K562 (cell line): ENCODE results near the gene CERS6. TPM values are rescaled to one million over a fixed set of nuclear protein-coding genes. Genes with fewer than 3 reads are reported as not detected.

Experiments
- ATF7 ChIP-seq: fragments of 450-650 bp; IDR thresholded peaks from 2 replicates; pipeline ENCODE4 v1.7.1; 2014; ENCODE audit warnings: mild to moderate bottlenecking, moderate library complexity
- MAFF ChIP-seq: IDR thresholded peaks from 2 replicates; pipeline ENCODE4 v1.6.1; 2012; ENCODE audit warnings: low read length, improper control_type of control experiment
- MEIS2 ChIP-seq: fragments of 450-650 bp; IDR thresholded peaks from 2 replicates; pipeline ENCODE4 v1.6.1; 2014; ENCODE audit warnings: mild to moderate bottlenecking; ENCODE audit not compliant: partially characterized antibody
- MYBL2 ChIP-seq, 2 experiments: fragments of 450-650 bp in 1 of 2; sonication (generic) in 1 of 2; formaldehyde crosslinking in 1 of 2; IDR thresholded peaks; 2 replicates each; pipeline versions ENCODE4 v1.6.1 to v1.8.1; 2017 to 2022; ENCODE audit warnings: borderline replicate concordance in 1 of 2, inconsistent platforms in 1 of 2, low read depth in 1 of 2, mild to moderate bottlenecking in 1 of 2, missing genetic modification reagents in 1 of 2, moderate library complexity in 1 of 2
- NR4A1 ChIP-seq, 2 experiments: fragments of 250-450 bp in 1 of 2; fragments of 450-650 bp in 1 of 2; sonication (Bioruptor Pico) in 1 of 2; IDR thresholded peaks; 2 replicates each; pipeline versions ENCODE4 v1.4.0 to v1.6.1; 2016 to 2020; ENCODE audit warnings: mild to moderate bottlenecking in 2 of 2, missing compliant biosample characterization in 1 of 2, missing genetic modification characterization in 1 of 2, moderate library complexity in 1 of 2
- RBM17 ChIP-seq: fragments of 200-400 bp; formaldehyde crosslinking; IDR thresholded peaks from 2 replicates; pipeline ENCODE4 v1.6.1; 2017; ENCODE audit warnings: low read depth, mild to moderate bottlenecking, low read length, borderline replicate concordance
- STAT5B ChIP-seq: fragments of 250-450 bp; sonication (Bioruptor Pico); IDR thresholded peaks from 2 replicates; pipeline ENCODE4 v1.8.0; 2021; ENCODE audit warnings: mild to moderate bottlenecking, inconsistent platforms
- TCF3 ChIP-seq: sonication (generic); formaldehyde crosslinking; IDR thresholded peaks from 2 replicates; pipeline ENCODE4 v1.4.0; 2020; ENCODE audit warnings: mild to moderate bottlenecking, missing genetic modification reagents
- TCF7 ChIP-seq: sonication (generic); IDR thresholded peaks from 2 replicates; pipeline ENCODE4 v1.6.1; 2016; ENCODE audit warnings: antibody characterized with exemption, borderline replicate concordance
- ZNF586 ChIP-seq: fragments of 450-650 bp; formaldehyde crosslinking; conservative IDR thresholded peaks from 2 replicates; pipeline ENCODE4 v1.4.0; 2020; ENCODE audit warnings: mild to moderate bottlenecking, moderate library complexity
- polyA plus RNA-seq, 8 experiments: library from polyadenylated mRNA; depleted of rRNA in 4 of 8; stranded (reverse) in 5 of 8; unstranded in 3 of 8; fragments of >200 nt; fragmentation: Nextera tagmentation in 2 of 8; fragmentation: Illumina TruSeq in 1 of 8; extraction: Ambion mirVana in 2 of 8; extraction: Trizol in 1 of 8; gene quantifications; 2 replicates each; pipeline versions ENCODE4 v1.2.1 to v1.2.3, GENCODE V29; 2011 to 2014; ENCODE audit warnings: inconsistent platforms in 1 of 8, missing spikeins in 1 of 8
- total RNA-seq, 7 experiments: library from RNA; depleted of rRNA in 6 of 7; stranded (reverse); fragments of >200 nt in 6 of 7; fragmentation: Illumina TruSeq in 2 of 7; extraction: Trizol in 2 of 7; gene quantifications; 2 replicates each; pipeline versions ENCODE4 v1.2.1 to v1.2.3, GENCODE V29; 2011 to 2021; ENCODE audit warnings: low replicate concordance in 1 of 7
- TF ChIP-seq, protein P1 (sequence below): sonication (generic); formaldehyde crosslinking; IDR thresholded peaks from 2 replicates; pipeline ENCODE4 v1.8.0; 2022; ENCODE audit warnings: mild to moderate bottlenecking, missing genetic modification reagents
- TF ChIP-seq, protein P2 (sequence below): fragments of 450-650 bp; IDR thresholded peaks from 2 replicates; pipeline ENCODE4 v1.6.1; 2016; ENCODE audit warnings: mild to moderate bottlenecking, moderate library complexity
- TF ChIP-seq, protein P3 (sequence below): sonication (generic); formaldehyde crosslinking; IDR thresholded peaks from 2 replicates; pipeline ENCODE4 v1.8.0; 2022; ENCODE audit warnings: mild to moderate bottlenecking, missing genetic modification reagents

Gene CERS6
- total and polyA plus RNA-seq, 9 of the 15 experiments (the other 6 are each of a cell fraction or from before 2014, with no cell fraction given) = 1.6 to 13.6 (median 11.4) TPM

DNA sequence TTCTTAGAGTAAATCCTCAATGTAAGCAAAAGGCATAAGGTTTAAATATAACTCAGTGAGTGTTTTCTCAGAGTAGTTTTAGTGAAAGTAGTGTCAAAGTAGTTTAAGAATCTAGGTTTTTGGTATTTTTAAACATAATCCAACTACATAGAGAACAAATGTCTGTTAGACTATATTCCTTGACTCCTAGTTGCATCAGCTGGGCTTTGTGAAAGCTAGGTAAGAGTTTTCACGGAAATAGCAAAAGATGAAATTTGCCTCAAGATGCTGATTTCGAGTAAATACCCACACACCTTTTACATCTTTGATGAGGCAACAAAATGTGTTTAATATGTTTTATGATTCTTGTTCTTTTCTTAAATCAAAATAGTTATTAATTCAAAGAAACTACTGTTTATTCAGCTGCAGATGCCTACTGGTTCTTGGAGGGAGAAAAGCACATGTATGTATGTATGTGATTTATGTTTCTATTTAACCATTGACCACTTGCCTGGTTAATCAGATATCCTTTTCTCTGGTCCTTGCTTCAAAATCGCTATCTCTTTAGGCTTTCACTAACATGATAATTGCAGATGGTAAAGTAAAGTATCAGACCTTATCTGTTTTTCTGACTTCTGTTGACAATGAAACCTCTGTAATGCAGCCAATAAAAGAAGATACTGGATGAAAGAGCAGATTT lies 229.0 kb downstream of the CERS6 start (continued):
- no peak for TF ChIP-seq MYBL2 (IDR thresholded peaks at IDR 0.05; ENCODE audit: low read depth)
- no peak for TF ChIP-seq MYBL2 (CRISPR knock-in tag; IDR thresholded peaks at IDR 0.05; ENCODE audit: borderline replicate concordance)
- TF ChIP-seq TCF3 (CRISPR knock-in tag) = no peak
- no peak for TF ChIP-seq ZNF586 (CRISPR knock-in tag)
- TF ChIP-seq, protein P1, sequence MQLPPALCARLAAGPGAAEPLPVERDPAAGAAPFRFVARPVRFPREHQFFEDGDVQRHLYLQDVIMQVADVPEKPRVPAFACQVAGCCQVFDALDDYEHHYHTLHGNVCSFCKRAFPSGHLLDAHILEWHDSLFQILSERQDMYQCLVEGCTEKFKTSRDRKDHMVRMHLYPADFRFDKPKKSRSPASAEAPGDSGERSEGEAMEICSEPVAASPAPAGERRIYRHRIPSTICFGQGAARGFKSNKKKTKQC (CRISPR knock-in tag) = no peak
- no peak for TF ChIP-seq TCF7
- no peak for TF ChIP-seq RBM17
- no peak for TF ChIP-seq ATF7
- TF ChIP-seq NR4A1 (CRISPR knock-in tag; IDR thresholded peaks at IDR 0.05) = no peak
- no peak for TF ChIP-seq NR4A1 (tag; IDR thresholded peaks at IDR 0.05)
- peak; percentile 49 for TF ChIP-seq MEIS2
- TF ChIP-seq STAT5B (CRISPR knock-in tag) = no peak
- TF ChIP-seq MAFF = no peak
- TF ChIP-seq, protein P2, sequence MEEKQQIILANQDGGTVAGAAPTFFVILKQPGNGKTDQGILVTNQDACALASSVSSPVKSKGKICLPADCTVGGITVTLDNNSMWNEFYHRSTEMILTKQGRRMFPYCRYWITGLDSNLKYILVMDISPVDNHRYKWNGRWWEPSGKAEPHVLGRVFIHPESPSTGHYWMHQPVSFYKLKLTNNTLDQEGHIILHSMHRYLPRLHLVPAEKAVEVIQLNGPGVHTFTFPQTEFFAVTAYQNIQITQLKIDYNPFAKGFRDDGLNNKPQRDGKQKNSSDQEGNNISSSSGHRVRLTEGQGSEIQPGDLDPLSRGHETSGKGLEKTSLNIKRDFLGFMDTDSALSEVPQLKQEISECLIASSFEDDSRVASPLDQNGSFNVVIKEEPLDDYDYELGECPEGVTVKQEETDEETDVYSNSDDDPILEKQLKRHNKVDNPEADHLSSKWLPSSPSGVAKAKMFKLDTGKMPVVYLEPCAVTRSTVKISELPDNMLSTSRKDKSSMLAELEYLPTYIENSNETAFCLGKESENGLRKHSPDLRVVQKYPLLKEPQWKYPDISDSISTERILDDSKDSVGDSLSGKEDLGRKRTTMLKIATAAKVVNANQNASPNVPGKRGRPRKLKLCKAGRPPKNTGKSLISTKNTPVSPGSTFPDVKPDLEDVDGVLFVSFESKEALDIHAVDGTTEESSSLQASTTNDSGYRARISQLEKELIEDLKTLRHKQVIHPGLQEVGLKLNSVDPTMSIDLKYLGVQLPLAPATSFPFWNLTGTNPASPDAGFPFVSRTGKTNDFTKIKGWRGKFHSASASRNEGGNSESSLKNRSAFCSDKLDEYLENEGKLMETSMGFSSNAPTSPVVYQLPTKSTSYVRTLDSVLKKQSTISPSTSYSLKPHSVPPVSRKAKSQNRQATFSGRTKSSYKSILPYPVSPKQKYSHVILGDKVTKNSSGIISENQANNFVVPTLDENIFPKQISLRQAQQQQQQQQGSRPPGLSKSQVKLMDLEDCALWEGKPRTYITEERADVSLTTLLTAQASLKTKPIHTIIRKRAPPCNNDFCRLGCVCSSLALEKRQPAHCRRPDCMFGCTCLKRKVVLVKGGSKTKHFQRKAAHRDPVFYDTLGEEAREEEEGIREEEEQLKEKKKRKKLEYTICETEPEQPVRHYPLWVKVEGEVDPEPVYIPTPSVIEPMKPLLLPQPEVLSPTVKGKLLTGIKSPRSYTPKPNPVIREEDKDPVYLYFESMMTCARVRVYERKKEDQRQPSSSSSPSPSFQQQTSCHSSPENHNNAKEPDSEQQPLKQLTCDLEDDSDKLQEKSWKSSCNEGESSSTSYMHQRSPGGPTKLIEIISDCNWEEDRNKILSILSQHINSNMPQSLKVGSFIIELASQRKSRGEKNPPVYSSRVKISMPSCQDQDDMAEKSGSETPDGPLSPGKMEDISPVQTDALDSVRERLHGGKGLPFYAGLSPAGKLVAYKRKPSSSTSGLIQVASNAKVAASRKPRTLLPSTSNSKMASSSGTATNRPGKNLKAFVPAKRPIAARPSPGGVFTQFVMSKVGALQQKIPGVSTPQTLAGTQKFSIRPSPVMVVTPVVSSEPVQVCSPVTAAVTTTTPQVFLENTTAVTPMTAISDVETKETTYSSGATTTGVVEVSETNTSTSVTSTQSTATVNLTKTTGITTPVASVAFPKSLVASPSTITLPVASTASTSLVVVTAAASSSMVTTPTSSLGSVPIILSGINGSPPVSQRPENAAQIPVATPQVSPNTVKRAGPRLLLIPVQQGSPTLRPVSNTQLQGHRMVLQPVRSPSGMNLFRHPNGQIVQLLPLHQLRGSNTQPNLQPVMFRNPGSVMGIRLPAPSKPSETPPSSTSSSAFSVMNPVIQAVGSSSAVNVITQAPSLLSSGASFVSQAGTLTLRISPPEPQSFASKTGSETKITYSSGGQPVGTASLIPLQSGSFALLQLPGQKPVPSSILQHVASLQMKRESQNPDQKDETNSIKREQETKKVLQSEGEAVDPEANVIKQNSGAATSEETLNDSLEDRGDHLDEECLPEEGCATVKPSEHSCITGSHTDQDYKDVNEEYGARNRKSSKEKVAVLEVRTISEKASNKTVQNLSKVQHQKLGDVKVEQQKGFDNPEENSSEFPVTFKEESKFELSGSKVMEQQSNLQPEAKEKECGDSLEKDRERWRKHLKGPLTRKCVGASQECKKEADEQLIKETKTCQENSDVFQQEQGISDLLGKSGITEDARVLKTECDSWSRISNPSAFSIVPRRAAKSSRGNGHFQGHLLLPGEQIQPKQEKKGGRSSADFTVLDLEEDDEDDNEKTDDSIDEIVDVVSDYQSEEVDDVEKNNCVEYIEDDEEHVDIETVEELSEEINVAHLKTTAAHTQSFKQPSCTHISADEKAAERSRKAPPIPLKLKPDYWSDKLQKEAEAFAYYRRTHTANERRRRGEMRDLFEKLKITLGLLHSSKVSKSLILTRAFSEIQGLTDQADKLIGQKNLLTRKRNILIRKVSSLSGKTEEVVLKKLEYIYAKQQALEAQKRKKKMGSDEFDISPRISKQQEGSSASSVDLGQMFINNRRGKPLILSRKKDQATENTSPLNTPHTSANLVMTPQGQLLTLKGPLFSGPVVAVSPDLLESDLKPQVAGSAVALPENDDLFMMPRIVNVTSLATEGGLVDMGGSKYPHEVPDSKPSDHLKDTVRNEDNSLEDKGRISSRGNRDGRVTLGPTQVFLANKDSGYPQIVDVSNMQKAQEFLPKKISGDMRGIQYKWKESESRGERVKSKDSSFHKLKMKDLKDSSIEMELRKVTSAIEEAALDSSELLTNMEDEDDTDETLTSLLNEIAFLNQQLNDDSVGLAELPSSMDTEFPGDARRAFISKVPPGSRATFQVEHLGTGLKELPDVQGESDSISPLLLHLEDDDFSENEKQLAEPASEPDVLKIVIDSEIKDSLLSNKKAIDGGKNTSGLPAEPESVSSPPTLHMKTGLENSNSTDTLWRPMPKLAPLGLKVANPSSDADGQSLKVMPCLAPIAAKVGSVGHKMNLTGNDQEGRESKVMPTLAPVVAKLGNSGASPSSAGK = peak; percentile 45
- TF ChIP-seq, protein P3, sequence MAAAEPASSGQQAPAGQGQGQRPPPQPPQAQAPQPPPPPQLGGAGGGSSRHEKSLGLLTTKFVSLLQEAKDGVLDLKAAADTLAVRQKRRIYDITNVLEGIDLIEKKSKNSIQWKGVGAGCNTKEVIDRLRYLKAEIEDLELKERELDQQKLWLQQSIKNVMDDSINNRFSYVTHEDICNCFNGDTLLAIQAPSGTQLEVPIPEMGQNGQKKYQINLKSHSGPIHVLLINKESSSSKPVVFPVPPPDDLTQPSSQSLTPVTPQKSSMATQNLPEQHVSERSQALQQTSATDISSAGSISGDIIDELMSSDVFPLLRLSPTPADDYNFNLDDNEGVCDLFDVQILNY (CRISPR knock-in tag) = no peak
